ENCODE results near the gene C17orf67.

DNA sequence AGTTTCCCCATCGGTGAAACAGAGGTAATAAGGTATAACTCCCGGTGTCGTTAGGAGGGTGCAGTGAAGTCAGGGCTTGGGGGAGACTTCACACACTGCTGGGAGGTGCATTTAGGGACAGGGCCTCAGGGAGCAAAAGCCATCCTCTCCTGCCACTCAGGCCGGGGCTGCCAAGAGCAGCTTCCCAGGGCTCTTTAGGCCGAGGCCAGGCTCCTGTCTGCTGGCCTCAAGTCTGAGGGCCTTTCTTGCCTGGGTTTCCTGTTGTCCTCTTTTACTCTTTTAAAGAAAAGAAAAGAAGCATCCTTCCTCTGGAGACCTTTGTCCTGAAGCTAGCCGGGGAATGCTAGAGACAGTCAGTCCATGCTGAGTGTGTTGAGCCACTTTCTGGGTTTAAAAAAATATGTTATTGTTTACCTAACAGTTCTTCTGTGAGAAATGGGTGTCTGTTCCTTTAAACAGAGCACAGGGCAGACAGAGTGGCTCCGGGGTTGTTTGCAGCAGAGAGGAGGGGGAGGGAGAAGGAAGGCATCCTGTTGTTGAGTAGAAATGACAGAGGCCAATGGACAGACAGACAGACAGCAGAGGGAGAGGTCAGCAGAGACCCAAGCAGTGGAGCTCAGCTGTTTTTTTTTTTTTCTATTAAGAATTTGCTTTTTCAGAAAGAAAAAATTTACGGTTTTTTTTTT lies 79.1 kb downstream of the C17orf67 start:
- TF ChIP-seq, protein P1, sequence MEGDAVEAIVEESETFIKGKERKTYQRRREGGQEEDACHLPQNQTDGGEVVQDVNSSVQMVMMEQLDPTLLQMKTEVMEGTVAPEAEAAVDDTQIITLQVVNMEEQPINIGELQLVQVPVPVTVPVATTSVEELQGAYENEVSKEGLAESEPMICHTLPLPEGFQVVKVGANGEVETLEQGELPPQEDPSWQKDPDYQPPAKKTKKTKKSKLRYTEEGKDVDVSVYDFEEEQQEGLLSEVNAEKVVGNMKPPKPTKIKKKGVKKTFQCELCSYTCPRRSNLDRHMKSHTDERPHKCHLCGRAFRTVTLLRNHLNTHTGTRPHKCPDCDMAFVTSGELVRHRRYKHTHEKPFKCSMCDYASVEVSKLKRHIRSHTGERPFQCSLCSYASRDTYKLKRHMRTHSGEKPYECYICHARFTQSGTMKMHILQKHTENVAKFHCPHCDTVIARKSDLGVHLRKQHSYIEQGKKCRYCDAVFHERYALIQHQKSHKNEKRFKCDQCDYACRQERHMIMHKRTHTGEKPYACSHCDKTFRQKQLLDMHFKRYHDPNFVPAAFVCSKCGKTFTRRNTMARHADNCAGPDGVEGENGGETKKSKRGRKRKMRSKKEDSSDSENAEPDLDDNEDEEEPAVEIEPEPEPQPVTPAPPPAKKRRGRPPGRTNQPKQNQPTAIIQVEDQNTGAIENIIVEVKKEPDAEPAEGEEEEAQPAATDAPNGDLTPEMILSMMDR (IDR thresholded peaks at IDR 0.05; ENCODE audit: insufficient read depth, low read length, poor library complexity, severe bottlenecking) = no peak
- TF ChIP-seq EZH2phosphoT487 (conservative IDR thresholded peaks at IDR 0.05; ENCODE audit: low read length) = no peak
